ENCODE results near the gene FASLG. TPM values are rescaled to one million over a fixed set of nuclear protein-coding genes. Genes with fewer than 3 reads are reported as not detected.

Gene FASLG
- total and polyA plus RNA-seq, 12 donors = 0.11 to 0.45 (median 0.23) TPM; not detected in 5

DNA sequence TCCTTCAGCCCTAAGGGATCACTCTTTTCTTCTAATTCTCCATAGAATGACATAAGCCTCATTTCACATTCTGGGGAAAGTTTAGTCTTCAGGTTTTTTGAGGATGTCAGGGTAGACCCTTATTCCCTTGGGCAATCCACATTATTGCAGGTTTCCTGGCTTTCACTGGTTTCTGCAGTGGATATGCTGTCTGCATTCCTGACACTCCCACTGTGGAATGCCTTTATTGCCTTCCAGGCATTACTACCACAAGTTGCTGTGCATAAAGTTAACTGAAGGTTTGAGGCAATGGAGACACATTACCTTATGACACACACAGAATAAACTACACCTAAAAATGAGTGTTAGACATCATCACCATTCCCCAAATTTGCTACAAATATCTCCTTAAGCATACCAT, 12.7 kb downstream of the FASLG start:
- intact Hi-C loops (cut with DNase I) = no loop called here
- Histone ChIP-seq H3K36me3 (replicated peaks in 1 of 2) (no peaks in the 10 kb centered on the region), H3K4me3 (no peak overlapping the region), H3K4me1 (replicated peaks in 1 of 2) (no peaks in the 10 kb centered on the region), H3K27ac (no peak overlapping the region), H3K9me3 (replicated peaks in 1 of 3) (no peaks in the 10 kb centered on the region), H3K27me3 (no peaks in the 10 kb centered on the region)
- no peak for TF ChIP-seq POLR2A (IDR thresholded peaks at IDR 0.05)
- TF ChIP-seq, protein P1, sequence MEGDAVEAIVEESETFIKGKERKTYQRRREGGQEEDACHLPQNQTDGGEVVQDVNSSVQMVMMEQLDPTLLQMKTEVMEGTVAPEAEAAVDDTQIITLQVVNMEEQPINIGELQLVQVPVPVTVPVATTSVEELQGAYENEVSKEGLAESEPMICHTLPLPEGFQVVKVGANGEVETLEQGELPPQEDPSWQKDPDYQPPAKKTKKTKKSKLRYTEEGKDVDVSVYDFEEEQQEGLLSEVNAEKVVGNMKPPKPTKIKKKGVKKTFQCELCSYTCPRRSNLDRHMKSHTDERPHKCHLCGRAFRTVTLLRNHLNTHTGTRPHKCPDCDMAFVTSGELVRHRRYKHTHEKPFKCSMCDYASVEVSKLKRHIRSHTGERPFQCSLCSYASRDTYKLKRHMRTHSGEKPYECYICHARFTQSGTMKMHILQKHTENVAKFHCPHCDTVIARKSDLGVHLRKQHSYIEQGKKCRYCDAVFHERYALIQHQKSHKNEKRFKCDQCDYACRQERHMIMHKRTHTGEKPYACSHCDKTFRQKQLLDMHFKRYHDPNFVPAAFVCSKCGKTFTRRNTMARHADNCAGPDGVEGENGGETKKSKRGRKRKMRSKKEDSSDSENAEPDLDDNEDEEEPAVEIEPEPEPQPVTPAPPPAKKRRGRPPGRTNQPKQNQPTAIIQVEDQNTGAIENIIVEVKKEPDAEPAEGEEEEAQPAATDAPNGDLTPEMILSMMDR (IDR thresholded peaks at IDR 0.05) = no peak
- DNase-seq = no peak

DNA sequence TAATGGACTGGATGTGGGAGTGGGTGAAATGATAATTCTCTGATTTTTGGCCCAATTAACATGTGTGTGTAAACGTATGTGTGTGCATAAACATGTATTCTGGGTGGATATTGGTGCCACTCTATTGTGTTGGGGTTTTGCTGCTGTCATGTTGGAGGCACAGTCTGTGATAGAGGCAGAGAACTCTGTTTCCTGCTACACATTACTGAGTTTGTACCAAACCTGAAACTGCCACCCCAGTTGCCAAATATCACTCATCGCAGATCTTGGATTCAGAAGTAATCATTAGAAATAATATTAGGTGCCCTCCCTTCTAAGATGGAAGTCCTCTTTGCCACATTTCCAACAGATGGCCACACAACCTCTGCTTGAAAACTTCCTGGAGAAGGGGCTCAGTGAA, 13.8 kb downstream of the FASLG start:
- H3K4me3 ChIP-seq = no peak overlapping the region
- TF ChIP-seq, protein P1 (IDR thresholded peaks at IDR 0.05) = no peak
- TF ChIP-seq POLR2A (IDR thresholded peaks at IDR 0.05) = no peak
- WGBS, 4 donors = 32 to 58% (median 57%) methylated on average over 2 of the region's 2 CpGs
- H3K27me3 ChIP-seq = no peaks in the 10 kb centered on the region
- no peaks in the 10 kb centered on the region for H3K4me1 ChIP-seq (replicated peaks in 1 of 2)
- no peak overlapping the region for H3K27ac ChIP-seq
- H3K9me3 ChIP-seq (replicated peaks in 1 of 3) = no peaks in the 10 kb centered on the region
- intact Hi-C loops (cut with DNase I) = no loop called here
- no peaks in the 10 kb centered on the region for H3K36me3 ChIP-seq (replicated peaks in 1 of 2)
- no peak for DNase-seq

DNA sequence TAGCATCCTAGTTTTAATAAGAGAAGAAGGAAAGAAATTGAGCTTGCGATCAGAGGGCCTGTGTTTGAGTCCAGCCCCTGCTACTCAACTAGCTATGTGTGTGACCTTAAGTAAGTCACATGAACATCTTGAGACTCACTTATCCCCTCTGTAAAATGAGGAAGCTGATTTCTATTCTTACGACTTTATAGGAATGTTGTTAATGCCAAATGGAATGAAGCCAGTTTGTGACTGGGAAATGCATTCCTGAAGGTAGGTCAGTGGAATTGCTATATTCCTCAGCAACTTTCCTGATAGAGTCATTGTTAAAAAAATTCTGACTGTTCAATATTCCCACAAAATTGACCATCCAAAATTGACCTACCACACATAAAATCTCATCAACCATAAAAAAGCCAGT, 14.9 kb downstream of the FASLG start:
- Histone ChIP-seq H3K27me3 (no peaks in the 10 kb centered on the region), H3K27ac (no peak overlapping the region), H3K4me3 (no peak overlapping the region), H3K9me3 (replicated peaks in 1 of 3) (no peaks in the 10 kb centered on the region), H3K36me3 (replicated peaks in 1 of 2) (no peaks in the 10 kb centered on the region), H3K4me1 (replicated peaks in 1 of 2) (no peaks in the 10 kb centered on the region)
- intact Hi-C loops (cut with DNase I) = no loop called here
- no peak for DNase-seq
- 70 to 88% (median 77%) methylated on average over 2 of the region's 2 CpGs for WGBS, 4 donors
- TF ChIP-seq POLR2A (IDR thresholded peaks at IDR 0.05) = no peak
- TF ChIP-seq, protein P1 (IDR thresholded peaks at IDR 0.05) = no peak

DNA sequence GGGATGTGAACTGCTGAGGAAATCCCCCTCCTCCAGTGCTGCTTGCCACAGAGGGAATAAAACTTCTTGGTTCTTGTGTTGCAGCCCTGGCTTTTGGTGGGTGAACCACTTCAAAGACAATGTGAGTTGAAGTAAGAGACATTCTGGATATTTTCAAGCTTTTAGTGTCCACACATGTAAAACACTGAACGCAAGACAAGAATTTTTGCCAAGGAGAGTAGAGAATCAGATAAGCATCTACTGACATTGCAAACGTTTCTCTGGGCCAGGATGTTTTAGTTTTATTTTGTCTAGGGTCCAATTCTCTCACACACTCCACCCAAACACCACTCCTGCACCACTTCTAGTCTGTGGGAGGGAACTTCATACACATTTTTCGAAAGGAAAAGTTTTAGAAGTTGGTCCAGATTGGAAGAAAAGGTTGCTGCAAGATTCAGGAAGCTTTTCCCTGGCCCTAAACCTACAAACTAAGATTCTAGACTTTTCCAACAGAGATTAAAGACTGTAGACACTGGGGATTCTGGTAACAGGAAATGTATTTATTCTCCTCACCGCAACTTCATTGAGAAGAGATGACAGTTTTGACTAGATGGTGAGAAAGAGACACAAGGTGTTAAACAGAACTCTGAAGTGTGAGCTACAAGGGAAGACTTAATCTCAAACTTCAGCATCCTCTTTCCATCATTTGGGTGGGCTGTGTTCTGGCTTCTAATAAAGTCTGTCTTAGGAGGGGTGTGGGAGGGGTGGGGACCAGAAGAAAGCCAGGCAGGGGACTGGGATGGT, 16.1 kb downstream of the FASLG start:
- TF ChIP-seq, protein P1 (IDR thresholded peaks at IDR 0.05) = no peak
- no peak for TF ChIP-seq POLR2A (IDR thresholded peaks at IDR 0.05)
- no peaks in the 10 kb centered on the region for H3K4me1 ChIP-seq (replicated peaks in 1 of 2)
- intact Hi-C loops (cut with DNase I) = no loop called here

More for the DNA sequence above, 16.1 kb downstream of the FASLG start:
- no peak overlapping the region for H3K27ac ChIP-seq
- 47 to 60% (median 57%) methylated on average over 4 of the region's 4 CpGs for WGBS, 4 donors
- no peaks in the 10 kb centered on the region for H3K27me3 ChIP-seq
- H3K9me3 ChIP-seq (replicated peaks in 1 of 3) = no peaks in the 10 kb centered on the region
- no peak overlapping the region for H3K4me3 ChIP-seq
- H3K36me3 ChIP-seq (replicated peaks in 1 of 2) = no peaks in the 10 kb centered on the region
- no peak for DNase-seq
